ENCODE data around the gene BATF2.

BATF2 gene

GRCh38 chr11:65013888-65014725 lies 17.3 kb upstream of the BATF2 start, which contains the start of gene ARL2:
Gene ARL2, plus strand, starts transcription at chr11:65014160. Its CDS starts 48 bp downstream, at chr11:65014208.
- Histone ChIP-seq H2AK5ac (ENCODE audit: low read depth, low read length) (peak within 1 kb of the TSS; percentile 99), H3K9me3 (replicated peaks in 1 of 2; ENCODE audit: control insufficient read depth in 2 of 2, insufficient read depth in 1 of 2, low read depth in 1 of 2, low read length in 2 of 2) (peaks cover 0 to 8% of the 10 kb centered on the region in 2 donors), H3K14ac (ENCODE audit: low read length) (peak within 1 kb of the TSS; percentile 94), H3K4me1 (ENCODE audit: control insufficient read depth in 2 of 2, insufficient read depth in 1 of 2, low read depth in 1 of 2, low read length in 2 of 2) (peaks cover 0 to 2% of the 10 kb centered on the region in 2 donors), H2BK120ac (ENCODE audit: low read depth, low read length) (peak within 1 kb of the TSS; percentile 95), H2BK5ac (ENCODE audit: low read length) (peak within 1 kb of the TSS; percentile 100), H2BK12ac (ENCODE audit: low read length) (peak within 1 kb of the TSS; percentile 73), H3K79me1 (ENCODE audit: low read depth, low read length) (peaks cover 10% of the 10 kb centered on the region), H3K4me2 (ENCODE audit: insufficient read depth, low read length, poor library complexity, severe bottlenecking) (peak within 1 kb of the TSS; percentile 99), H3K36me3 (replicated peaks in 1 of 2; ENCODE audit: control insufficient read depth in 2 of 2, insufficient read depth in 2 of 2, low read length in 2 of 2) (peaks cover 20 to 26% of the 10 kb centered on the region in 2 donors), H3K9ac (ENCODE audit: low read depth, low read length, poor library complexity) (peak within 1 kb of the TSS; percentile 89), H3K27me3 (ENCODE audit: control insufficient read depth in 3 of 3, insufficient read depth in 3 of 3, low read depth in 1 of 3, low read length in 3 of 3) (no peaks in the 10 kb centered on the region), H3K18ac (ENCODE audit: low read length) (peak within 1 kb of the TSS; percentile 98), H3K27ac (replicated peaks; ENCODE audit: low read length) (peak within 1 kb of the TSS; percentile 97), H4K8ac (ENCODE audit: low read depth, low read length) (peak within 1 kb of the TSS; percentile 74), H3K23ac (ENCODE audit: low read depth, low read length, poor library complexity) (peak within 1 kb of the TSS; percentile 70), H3K4ac (ENCODE audit: low read length) (no peak within 1 kb of the TSS), H2AFZ (ENCODE audit: low read length) (peak within 1 kb of the TSS; percentile 99), H4K91ac (ENCODE audit: low read depth, low read length, poor library complexity) (no peak within 1 kb of the TSS), H3K4me3 (ENCODE audit: low read length in 2 of 2) (peak within 1 kb of the TSS; percentile 72 to 97), H2BK15ac (ENCODE audit: low read length) (peak within 1 kb of the TSS; percentile 71)
- DNase-seq (ENCODE audit: low spot score) = peak; percentile 93
- no CpG with 5 or more reads among the region's 96 CpGs for WGBS, 2 donors (ENCODE audit: extremely low coverage in 2 of 2, insufficient read length in 2 of 2, insufficient replicate concordance in 1 of 2)

GRCh38 chr11:65013130-65013887 lies 16.5 kb upstream of the BATF2 start:
- no peak overlapping the region for H3K14ac ChIP-seq (ENCODE audit: low read length)
- H2BK5ac ChIP-seq (ENCODE audit: low read length) = peak overlapping the region; percentile 100
- H3K79me1 ChIP-seq (ENCODE audit: low read depth, low read length) = peaks cover 10% of the 10 kb centered on the region
- peak; percentile 84 for DNase-seq (ENCODE audit: low spot score)
- H3K9me3 ChIP-seq (replicated peaks in 1 of 2; ENCODE audit: control insufficient read depth in 2 of 2, insufficient read depth in 1 of 2, low read depth in 1 of 2, low read length in 2 of 2) = peaks cover 0 to 8% of the 10 kb centered on the region in 2 donors
- no CpG with 5 or more reads among the region's 22 CpGs for WGBS, 2 donors (ENCODE audit: extremely low coverage in 2 of 2, insufficient read length in 2 of 2, insufficient replicate concordance in 1 of 2)
- peak overlapping the region; percentile 74 for H4K8ac ChIP-seq (ENCODE audit: low read depth, low read length)
- no peak overlapping the region for H2BK15ac ChIP-seq (ENCODE audit: low read length)
- peak overlapping the region; percentile 99 for H2AFZ ChIP-seq (ENCODE audit: low read length)
- no peak overlapping the region for H3K4ac ChIP-seq (ENCODE audit: low read length)
- peak overlapping the region; percentile 98 for H3K18ac ChIP-seq (ENCODE audit: low read length)
- peak overlapping the region; percentile 99 for H3K4me2 ChIP-seq (ENCODE audit: insufficient read depth, low read length, poor library complexity, severe bottlenecking)
- H3K23ac ChIP-seq (ENCODE audit: low read depth, low read length, poor library complexity) = peak overlapping the region; percentile 70
- H4K91ac ChIP-seq (ENCODE audit: low read depth, low read length, poor library complexity) = no peak overlapping the region
- peak overlapping the region; percentile 97 for H3K27ac ChIP-seq (replicated peaks; ENCODE audit: low read length)
- no peak overlapping the region for H2BK12ac ChIP-seq (ENCODE audit: low read length)
- peak overlapping the region; percentile 54 for H2AK5ac ChIP-seq (ENCODE audit: low read depth, low read length)
- H3K9ac ChIP-seq (ENCODE audit: low read depth, low read length, poor library complexity) = peak overlapping the region; percentile 89
- peaks cover 0 to 2% of the 10 kb centered on the region in 2 donors for H3K4me1 ChIP-seq (ENCODE audit: control insufficient read depth in 2 of 2, insufficient read depth in 1 of 2, low read depth in 1 of 2, low read length in 2 of 2)
- H2BK120ac ChIP-seq (ENCODE audit: low read depth, low read length) = peak overlapping the region; percentile 95
- peak overlapping the region; percentile 72 to 97 for H3K4me3 ChIP-seq (ENCODE audit: low read length in 2 of 2)
- no peaks in the 10 kb centered on the region for H3K27me3 ChIP-seq (ENCODE audit: control insufficient read depth in 3 of 3, insufficient read depth in 3 of 3, low read depth in 1 of 3, low read length in 3 of 3)
- H3K36me3 ChIP-seq (replicated peaks in 1 of 2; ENCODE audit: control insufficient read depth in 2 of 2, insufficient read depth in 2 of 2, low read length in 2 of 2) = peaks cover 13 to 19% of the 10 kb centered on the region in 2 donors

- H3K4me2 ChIP-seq (ENCODE audit: insufficient read depth, low read length, poor library complexity, severe bottlenecking) = no peak overlapping the region
- no peak overlapping the region for H2BK15ac ChIP-seq (ENCODE audit: low read length)
- no peak overlapping the region for H2BK5ac ChIP-seq (ENCODE audit: low read length)
- H2AK5ac ChIP-seq (ENCODE audit: low read depth, low read length) = no peak overlapping the region
- H3K9ac ChIP-seq (ENCODE audit: low read depth, low read length, poor library complexity) = no peak overlapping the region
- H2BK120ac ChIP-seq (ENCODE audit: low read depth, low read length) = no peak overlapping the region
- no CpG with 5 or more reads among the region's 2 CpGs for WGBS, 2 donors (ENCODE audit: extremely low coverage in 2 of 2, insufficient read length in 2 of 2, insufficient replicate concordance in 1 of 2)
- H2BK12ac ChIP-seq (ENCODE audit: low read length) = no peak overlapping the region
- H3K4ac ChIP-seq (ENCODE audit: low read length) = no peak overlapping the region
- H3K4me1 ChIP-seq (ENCODE audit: control insufficient read depth in 2 of 2, insufficient read depth in 1 of 2, low read depth in 1 of 2, low read length in 2 of 2) = peaks cover 0 to 3% of the 10 kb centered on the region in 2 donors
- H3K27me3 ChIP-seq (ENCODE audit: control insufficient read depth in 3 of 3, insufficient read depth in 3 of 3, low read depth in 1 of 3, low read length in 3 of 3) = no peaks in the 10 kb centered on the region
- H4K8ac ChIP-seq (ENCODE audit: low read depth, low read length) = no peak overlapping the region
- H3K36me3 ChIP-seq (replicated peaks in 1 of 2; ENCODE audit: control insufficient read depth in 2 of 2, insufficient read depth in 2 of 2, low read length in 2 of 2) = no peaks in the 10 kb centered on the region
- H2AFZ ChIP-seq (ENCODE audit: low read length) = no peak overlapping the region
- H3K14ac ChIP-seq (ENCODE audit: low read length) = no peak overlapping the region
- H3K18ac ChIP-seq (ENCODE audit: low read length) = no peak overlapping the region
- H3K23ac ChIP-seq (ENCODE audit: low read depth, low read length, poor library complexity) = no peak overlapping the region
- no peaks in the 10 kb centered on the region for H3K9me3 ChIP-seq (replicated peaks in 1 of 2; ENCODE audit: control insufficient read depth in 2 of 2, insufficient read depth in 1 of 2, low read depth in 1 of 2, low read length in 2 of 2)
- H4K91ac ChIP-seq (ENCODE audit: low read depth, low read length, poor library complexity) = no peak overlapping the region
- DNase-seq (ENCODE audit: low spot score) = no peak
- no peaks in the 10 kb centered on the region for H3K79me1 ChIP-seq (ENCODE audit: low read depth, low read length)
- no peak overlapping the region for H3K27ac ChIP-seq (replicated peaks; ENCODE audit: low read length)
- no peak overlapping the region for H3K4me3 ChIP-seq (ENCODE audit: low read length in 2 of 2)
These were observed 12.1 kb upstream of the BATF2 start for GRCh38 chr11:65008873-65009272.

- no peaks in the 10 kb centered on the region for H3K9me3 ChIP-seq (replicated peaks in 1 of 2; ENCODE audit: control insufficient read depth in 2 of 2, insufficient read depth in 1 of 2, low read depth in 1 of 2, low read length in 2 of 2)
- no peak overlapping the region for H2BK5ac ChIP-seq (ENCODE audit: low read length)
- H2BK15ac ChIP-seq (ENCODE audit: low read length) = no peak overlapping the region
- no peaks in the 10 kb centered on the region for H3K79me1 ChIP-seq (ENCODE audit: low read depth, low read length)
- no peak overlapping the region for H3K4ac ChIP-seq (ENCODE audit: low read length)
- no peak overlapping the region for H2BK120ac ChIP-seq (ENCODE audit: low read depth, low read length)
- no peak overlapping the region for H4K91ac ChIP-seq (ENCODE audit: low read depth, low read length, poor library complexity)
- H3K9ac ChIP-seq (ENCODE audit: low read depth, low read length, poor library complexity) = no peak overlapping the region
- DNase-seq (ENCODE audit: low spot score) = no peak
- no peak overlapping the region for H2AK5ac ChIP-seq (ENCODE audit: low read depth, low read length)
- no peak overlapping the region for H3K4me3 ChIP-seq (ENCODE audit: low read length in 2 of 2)
- H3K27ac ChIP-seq (replicated peaks; ENCODE audit: low read length) = no peak overlapping the region
- no peak overlapping the region for H3K14ac ChIP-seq (ENCODE audit: low read length)
- H3K4me1 ChIP-seq (ENCODE audit: control insufficient read depth in 2 of 2, insufficient read depth in 1 of 2, low read depth in 1 of 2, low read length in 2 of 2) = peaks cover 0 to 3% of the 10 kb centered on the region in 2 donors
- peaks cover 0 to 4% (median 0%) of the 10 kb centered on the region in 3 experiments for H3K27me3 ChIP-seq (ENCODE audit: control insufficient read depth in 3 of 3, insufficient read depth in 3 of 3, low read depth in 1 of 3, low read length in 3 of 3)
- no peak overlapping the region for H3K18ac ChIP-seq (ENCODE audit: low read length)
- no peak overlapping the region for H2AFZ ChIP-seq (ENCODE audit: low read length)
- no peaks in the 10 kb centered on the region for H3K36me3 ChIP-seq (replicated peaks in 1 of 2; ENCODE audit: control insufficient read depth in 2 of 2, insufficient read depth in 2 of 2, low read length in 2 of 2)
- no peak overlapping the region for H4K8ac ChIP-seq (ENCODE audit: low read depth, low read length)
- no peak overlapping the region for H3K4me2 ChIP-seq (ENCODE audit: insufficient read depth, low read length, poor library complexity, severe bottlenecking)
- H2BK12ac ChIP-seq (ENCODE audit: low read length) = no peak overlapping the region
- no CpG with 5 or more reads among the region's 7 CpGs for WGBS, 2 donors (ENCODE audit: extremely low coverage in 2 of 2, insufficient read length in 2 of 2, insufficient replicate concordance in 1 of 2)
- H3K23ac ChIP-seq (ENCODE audit: low read depth, low read length, poor library complexity) = no peak overlapping the region
These were observed 11.2 kb upstream of the BATF2 start for GRCh38 chr11:65008016-65008415.

Data from neuronal stem cell (in vitro differentiated cells).